NCI-H2196 treated with DMSO at 0.1 percent for 48 hours (cell line): ENCODE measurements around the gene POLR3C.
A peak's percentile ranks its signal among the peaks of the same experiment; 100 is the strongest.

Experiments
- DNase-seq: peaks from one replicate; lab custom pipeline; 2025; ENCODE audit not compliant: unreplicated experiment; lab: John Stamatoyannopoulos, UW

The POLR3C gene

GRCh38 chr1:145863282-145864018 lies 39.5 kb downstream of the POLR3C start:
- no peak for DNase-seq

GRCh38 chr1:145868232-145868631 lies 44.2 kb downstream of the POLR3C start:
- no peak for DNase-seq

GRCh38 chr1:145871994-145872924 lies 48.3 kb downstream of the POLR3C start:
- no peak for DNase-seq

- no peak for DNase-seq
These were observed 50.6 kb downstream of the POLR3C start for GRCh38 chr1:145874646-145875045.

- DNase-seq = no peak
These were observed 54.0 kb downstream of the POLR3C start for GRCh38 chr1:145877923-145878486.

- DNase-seq = no peak
These were observed 54.7 kb downstream of the POLR3C start for GRCh38 chr1:145878724-145879123.

GRCh38 chr1:145879775-145880174 lies 55.8 kb downstream of the POLR3C start:
- DNase-seq = peak; percentile 87

GRCh38 chr1:145884675-145885074 lies 60.7 kb downstream of the POLR3C start:
- no peak for DNase-seq

GRCh38 chr1:145885738-145886287 lies 61.8 kb downstream of the POLR3C start, which contains the start of gene ANKRD35:
TSS of gene ANKRD35 (minus strand) at chr1:145885866. CDS start at chr1:145885758, 108 bp downstream.
- peak; percentile 74 for DNase-seq

GRCh38 chr1:145886390-145886789 lies 62.4 kb downstream of the POLR3C start:
- DNase-seq = no peak

GRCh38 chr1:145886816-145887215 lies 62.8 kb downstream of the POLR3C start:
- no peak for DNase-seq

- no peak for DNase-seq
These were observed 63.6 kb downstream of the POLR3C start for GRCh38 chr1:145887631-145888030.

GRCh38 chr1:145889722-145890121 lies 65.7 kb downstream of the POLR3C start:
- no peak for DNase-seq

GRCh38 chr1:145891143-145891542 lies 67.1 kb downstream of the POLR3C start:
- DNase-seq = peak; percentile 35

- peak; percentile 97 for DNase-seq
These were observed 67.8 kb downstream of the POLR3C start for GRCh38 chr1:145891587-145892485.

- DNase-seq = no peak
These were observed 68.6 kb downstream of the POLR3C start for GRCh38 chr1:145892486-145893087.

GRCh38 chr1:145893306-145894055 lies 69.5 kb downstream of the POLR3C start:
- no peak for DNase-seq
